CD14-positive monocyte (primary cell): ENCODE data around the gene PKNOX2. TPM values are rescaled to one million over a fixed set of nuclear protein-coding genes. Genes with fewer than 3 reads are reported as not detected.

ENCODE experiments used
- DNase-seq, 3 donors: peaks; one replicate each; pipeline ENCODE4 v3.0.0-alpha.2; 2011 to 2022
- H2AFZ ChIP-seq: 2 replicates; pipeline ENCODE4 v1.6.0; 2012; ENCODE audit warnings: mild to moderate bottlenecking, low read depth, low read length, inconsistent platforms; ENCODE audit not compliant: insufficient read depth, poor library complexity, severe bottlenecking
- H3K27ac ChIP-seq, 2 donors: 1 replicate in 1 of 2; 2 replicates in 1 of 2; pipeline ENCODE4 v1.5.1; 2012 to 2013; ENCODE audit warnings: low read length in 2 of 2, control low read depth in 1 of 2, inconsistent platforms in 1 of 2, low read depth in 1 of 2, mild to moderate bottlenecking in 1 of 2
- H3K27me3 ChIP-seq, 2 donors: one replicate each; pipeline versions ENCODE4 v1.6.0 to v1.6.1; 2011 to 2013; ENCODE audit warnings: low read length in 2 of 2; ENCODE audit not compliant: control insufficient read depth in 2 of 2, insufficient read depth in 2 of 2
- H3K36me3 ChIP-seq, 2 donors: replicated peaks in 1 of 2; 1 replicate in 1 of 2; 2 replicates in 1 of 2; pipeline versions ENCODE4 v1.5.1 to v1.6.1; 2012 to 2013; ENCODE audit warnings: low read length in 2 of 2, control low read depth in 1 of 2, inconsistent platforms in 1 of 2, mild to moderate bottlenecking in 1 of 2; ENCODE audit not compliant: insufficient read depth in 2 of 2, control insufficient read depth in 1 of 2
- H3K4me1 ChIP-seq, 2 donors: 1 replicate in 1 of 2; 2 replicates in 1 of 2; pipeline versions ENCODE4 v1.5.1 to v1.6.1; 2012 to 2013; ENCODE audit warnings: low read length in 2 of 2, control low read depth in 1 of 2, inconsistent platforms in 1 of 2, mild to moderate bottlenecking in 1 of 2, moderate library complexity in 1 of 2; ENCODE audit not compliant: insufficient read depth in 2 of 2, control insufficient read depth in 1 of 2
- H3K4me2 ChIP-seq: replicated peaks from 2 replicates; pipeline ENCODE3; 2012; ENCODE audit warnings: low read length, moderate library complexity, mild to moderate bottlenecking; ENCODE audit not compliant: poor library complexity, severe bottlenecking; ENCODE audit errors: extremely low read depth
- H3K4me3 ChIP-seq, 3 experiments: fragments of 200-600 bp in 1 of 3; sonication (generic) in 1 of 3; replicated peaks in 1 of 3; 1 replicate in 2 of 3; 2 replicates in 1 of 3; pipeline ENCODE4 v1.5.1; 2011 to 2013; ENCODE audit warnings: low read length in 3 of 3, mild to moderate bottlenecking in 3 of 3, control low read depth in 2 of 3, low read depth in 2 of 3, inconsistent platforms in 1 of 3, moderate library complexity in 1 of 3
- H3K79me2 ChIP-seq: 2 replicates; pipeline ENCODE4 v1.6.0; 2012; ENCODE audit warnings: mild to moderate bottlenecking, control low read depth, inconsistent platforms, low read length, moderate library complexity; ENCODE audit not compliant: insufficient read depth
- H3K9ac ChIP-seq: 2 replicates; pipeline ENCODE4 v1.6.0; 2017; ENCODE audit warnings: low read length, mild to moderate bottlenecking; ENCODE audit not compliant: insufficient read depth, poor library complexity, severe bottlenecking
- H3K9me3 ChIP-seq, 2 donors: replicated peaks in 1 of 2; 1 replicate in 1 of 2; 2 replicates in 1 of 2; pipeline versions ENCODE4 v1.5.1 to v1.6.1; 2012 to 2013; ENCODE audit warnings: low read length in 2 of 2, control low read depth in 1 of 2; ENCODE audit not compliant: control insufficient read depth in 1 of 2, insufficient read depth in 1 of 2
- H4K20me1 ChIP-seq: 2 replicates; pipeline ENCODE4 v1.6.0; 2012; ENCODE audit warnings: mild to moderate bottlenecking, low read length, control low read depth, moderate library complexity; ENCODE audit not compliant: insufficient read depth
- H3K27ac Mint-ChIP-seq, 7 donors: one replicate each; pipeline ENCODE4 v1.8.0; 2020; ENCODE audit warnings: mild to moderate bottlenecking in 7 of 7, mixed read lengths in 7 of 7, moderate library complexity in 6 of 7, inconsistent platforms in 2 of 7
- H3K27me3 Mint-ChIP-seq, 3 donors: one replicate each; pipeline ENCODE4 v1.8.0; 2021 to 2022; ENCODE audit warnings: low read depth in 3 of 3, mild to moderate bottlenecking in 3 of 3, mixed read lengths in 3 of 3, moderate library complexity in 3 of 3, inconsistent platforms in 1 of 3
- H3K36me3 Mint-ChIP-seq, 2 donors: one replicate each; pipeline ENCODE4 v1.8.0; 2020; ENCODE audit warnings: mixed read lengths in 2 of 2, inconsistent platforms in 1 of 2, mild to moderate bottlenecking in 1 of 2
- H3K4me1 Mint-ChIP-seq: one replicate; pipeline ENCODE4 v1.8.0; 2020; ENCODE audit warnings: mild to moderate bottlenecking, mixed read lengths
- H3K4me3 Mint-ChIP-seq, 2 donors: one replicate each; pipeline ENCODE4 v1.8.0; 2020; ENCODE audit warnings: mild to moderate bottlenecking in 2 of 2, mixed read lengths in 2 of 2, moderate library complexity in 1 of 2
- H3K9me3 Mint-ChIP-seq, 7 donors: one replicate each; pipeline ENCODE4 v1.8.0; 2020 to 2022; ENCODE audit warnings: mixed read lengths in 7 of 7, mild to moderate bottlenecking in 6 of 7, moderate library complexity in 6 of 7, inconsistent platforms in 2 of 7
- CTCF ChIP-seq: fragments of 200-600 bp; IDR thresholded peaks from one replicate; pipeline ENCODE4 v1.8.0; 2022; ENCODE audit warnings: antibody characterized with exemption, mild to moderate bottlenecking
- WGBS: methylation state at CpG from one replicate; pipeline ENCODE4 v1.1.5; 2013; ENCODE audit warnings: missing lambda C conversion rate; ENCODE audit not compliant: insufficient coverage; 5-methylcytosine and 5-hydroxymethylcytosine counted together
- intact Hi-C, 2 donors: fragments of 100-400 bp; cut with micrococcal nuclease; formaldehyde crosslinking; loops; one replicate each; pipeline versions ENCODE4 v1.15.0 to v1.15.1; 2023
- polyA plus RNA-seq, 3 donors: library from polyadenylated mRNA; depleted of rRNA in 1 of 3; unstranded in 2 of 3; stranded (reverse) in 1 of 3; fragments of 300-500 nt in 2 of 3; fragments of >200 nt in 1 of 3; fragmentation: Illumina TruSeq in 2 of 3; gene quantifications; 1 replicate in 2 of 3; 2 replicates in 1 of 3; pipeline ENCODE4 v1.2.3, GENCODE V29; 2012 to 2021

Gene PKNOX2
- polyA plus RNA-seq, 3 donors: not detected

DNA sequence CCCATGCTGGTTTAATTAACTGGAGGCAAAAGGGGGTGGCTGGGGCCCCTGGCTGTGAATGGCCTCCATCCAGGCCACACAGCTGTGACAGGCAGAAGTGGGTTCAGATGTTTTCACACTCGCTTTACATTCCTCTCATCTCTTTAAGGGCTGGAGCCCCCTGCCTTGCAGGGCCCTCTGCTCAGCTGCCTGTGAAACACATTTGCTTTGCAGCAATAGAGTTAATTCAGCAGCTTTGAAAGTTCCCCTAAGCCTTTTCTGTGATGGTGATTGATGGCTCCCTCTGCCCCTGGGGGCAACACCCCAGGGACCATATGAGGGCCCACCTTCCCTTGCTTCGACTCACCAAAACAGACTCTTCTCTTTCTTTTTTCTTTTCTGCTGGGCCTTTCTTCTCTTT lies 192.2 kb downstream of the PKNOX2 start:
- 65% methylated on average over 2 of the region's 2 CpGs for WGBS

GRCh38 chr11:125357551-125357950 lies 193.0 kb downstream of the PKNOX2 start:
- no peak for DNase-seq

More for the DNA sequence above, 192.2 kb downstream of the PKNOX2 start:
- Mint-ChIP-seq H3K4me3 (no peak overlapping the region), H3K27ac (no peak overlapping the region), H3K4me1 (peaks cover 6% of the 10 kb centered on the region), H3K27me3 (peaks cover 5 to 6% (median 5%) of the 10 kb centered on the region in 3 donors), H3K36me3 (no peaks in the 10 kb centered on the region), H3K9me3 (peaks cover 0 to 1% (median 0%) of the 10 kb centered on the region in 7 donors)
- Histone ChIP-seq H3K9ac (no peak overlapping the region), H3K9me3 (no peaks in the 10 kb centered on the region), H3K4me2 (no peak overlapping the region), H3K4me3 (no peak overlapping the region), H2AFZ (no peak overlapping the region), H3K4me1 (peaks cover 0 to 5% of the 10 kb centered on the region in 2 donors), H3K27me3 (no peaks in the 10 kb centered on the region), H4K20me1 (no peaks in the 10 kb centered on the region), H3K79me2 (no peaks in the 10 kb centered on the region), H3K27ac (no peak overlapping the region), H3K36me3 (no peaks in the 10 kb centered on the region)
- no peak for TF ChIP-seq CTCF
- no peak for DNase-seq
- intact Hi-C loops: no loop called here

More at GRCh38 chr11:125357551-125357950, 193.0 kb downstream of the PKNOX2 start:
- H3K4me1 ChIP-seq: peaks cover 0 to 5% of the 10 kb centered on the region in 2 donors
- Mint-ChIP-seq H3K4me3 (no peak overlapping the region), H3K27me3 (peaks cover 2 to 5% (median 4%) of the 10 kb centered on the region in 3 donors), H3K9me3 (peaks cover 0 to 1% (median 0%) of the 10 kb centered on the region in 7 donors), H3K27ac (no peak overlapping the region), H3K4me1 (peaks cover 6% of the 10 kb centered on the region), H3K36me3 (no peaks in the 10 kb centered on the region)
- H4K20me1 ChIP-seq: no peaks in the 10 kb centered on the region
- no peak overlapping the region for H2AFZ ChIP-seq
- intact Hi-C loops: no loop called here
- H3K36me3 ChIP-seq: no peaks in the 10 kb centered on the region
- no peak overlapping the region for H3K4me2 ChIP-seq
- TF ChIP-seq CTCF: no peak
- 89% methylated on average over 7 of the region's 8 CpGs for WGBS
- no peaks in the 10 kb centered on the region for H3K79me2 ChIP-seq
- H3K4me3 ChIP-seq: no peak overlapping the region
- no peaks in the 10 kb centered on the region for H3K27me3 ChIP-seq
- no peak overlapping the region for H3K9ac ChIP-seq
- no peaks in the 10 kb centered on the region for H3K9me3 ChIP-seq
- H3K27ac ChIP-seq: no peak overlapping the region
